Loucy (cell line): ENCODE measurements around the gene GAB1.

Source experiments
- H2AFZ ChIP-seq: fragments of 200-600 bp; sonication (generic); 2 replicates; pipeline ENCODE4 v1.6.0; 2016; ENCODE audit warnings: antibody characterized with exemption, mild to moderate bottlenecking, low read length, moderate library complexity
- H3F3A ChIP-seq: fragments of 200-600 bp; 2 replicates; pipeline ENCODE4 v1.6.0; 2016; ENCODE audit warnings: antibody characterized with exemption, low read depth, mild to moderate bottlenecking
- H3K27me3 ChIP-seq: fragments of 200-600 bp; sonication (generic); 2 replicates; pipeline ENCODE4 v1.6.1; 2014; ENCODE audit warnings: low read length, mild to moderate bottlenecking; ENCODE audit not compliant: insufficient read depth, poor library complexity, severe bottlenecking
- H3K36me3 ChIP-seq: fragments of 200-600 bp; sonication (generic); 2 replicates; pipeline ENCODE4 v1.6.1; 2016; ENCODE audit warnings: low read length; ENCODE audit not compliant: insufficient read depth
- H3K4me1 ChIP-seq: fragments of 200-600 bp; sonication (generic); 2 replicates; pipeline ENCODE4 v1.5.1; 2014; ENCODE audit warnings: low read length, mild to moderate bottlenecking; ENCODE audit not compliant: insufficient read depth, poor library complexity, severe bottlenecking
- H3K4me2 ChIP-seq: fragments of 200-600 bp; sonication (generic); 2 replicates; pipeline ENCODE4 v1.6.0; 2014; ENCODE audit warnings: antibody characterized with exemption, low read length, low read depth, mild to moderate bottlenecking; ENCODE audit not compliant: poor library complexity, severe bottlenecking
- H3K4me3 ChIP-seq: fragments of 200-600 bp; sonication (generic); 2 replicates; pipeline ENCODE4 v1.5.1; 2014; ENCODE audit warnings: low read length, mild to moderate bottlenecking, mixed read lengths; ENCODE audit not compliant: poor library complexity, severe bottlenecking
- H3K79me2 ChIP-seq: fragments of 200-600 bp; sonication (generic); 2 replicates; pipeline ENCODE4 v1.6.1; 2014; ENCODE audit warnings: low read length; ENCODE audit not compliant: insufficient read depth
- H3K9ac ChIP-seq: fragments of 200-600 bp; sonication (generic); 2 replicates; pipeline ENCODE4 v1.6.0; 2014; ENCODE audit warnings: mild to moderate bottlenecking, low read depth, low read length, moderate library complexity; ENCODE audit not compliant: poor library complexity, severe bottlenecking
- H3K9me2 ChIP-seq: fragments of 200-600 bp; sonication (generic); replicated peaks from 2 replicates; pipeline ENCODE4 v1.6.1; 2016; ENCODE audit warnings: low read depth, low read length, mixed read lengths
- H3K9me3 ChIP-seq: fragments of 200-600 bp; sonication (generic); 2 replicates; pipeline ENCODE4 v1.6.1; 2014; ENCODE audit warnings: mild to moderate bottlenecking, antibody characterized with exemption, low read length, low read depth; ENCODE audit not compliant: insufficient read depth
- H4K20me1 ChIP-seq: fragments of 200-600 bp; sonication (generic); 2 replicates; pipeline ENCODE4 v1.6.0; 2014; ENCODE audit warnings: antibody characterized with exemption, low read length, mild to moderate bottlenecking; ENCODE audit not compliant: insufficient read depth, poor library complexity, severe bottlenecking
- CTCF ChIP-seq: fragments of 200-600 bp; sonication (generic); conservative IDR thresholded peaks from 2 replicates; pipeline ENCODE4 v1.5.1; 2014; ENCODE audit warnings: mild to moderate bottlenecking, antibody characterized with exemption, low read length
- EZH2phosphoT487 ChIP-seq: fragments of 200-600 bp; IDR thresholded peaks from 2 replicates; pipeline ENCODE4 v1.6.1; 2018; ENCODE audit warnings: antibody characterized with exemption, mild to moderate bottlenecking, moderate library complexity, borderline replicate concordance

Gene GAB1

DNA sequence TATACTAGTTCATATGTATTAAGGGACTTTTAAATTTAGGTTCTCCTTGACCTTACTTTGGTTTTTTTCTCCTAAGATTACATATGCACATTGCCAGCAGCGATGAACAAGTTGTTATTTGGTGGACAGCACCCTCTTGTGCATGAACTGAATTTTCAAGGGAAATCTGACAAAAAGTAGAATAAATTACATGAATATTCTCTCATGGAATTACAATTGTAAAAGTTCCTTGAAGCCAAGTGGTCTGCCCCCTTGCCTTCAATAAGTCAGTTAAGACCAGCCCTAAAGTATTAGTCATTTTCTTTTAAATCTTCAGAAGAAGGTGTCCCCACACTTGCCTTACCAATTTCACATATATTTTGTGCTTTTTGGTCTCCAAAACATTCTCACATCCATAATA, 146.2 kb downstream of the GAB1 start:
- no peak overlapping the region for H2AFZ ChIP-seq
- H3K9me2 ChIP-seq = no peaks in the 10 kb centered on the region
- H3K9ac ChIP-seq = no peak overlapping the region
- H3K4me1 ChIP-seq = no peaks in the 10 kb centered on the region
- H3K4me2 ChIP-seq = no peak overlapping the region
- no peak for TF ChIP-seq EZH2phosphoT487
- peak; percentile 80 for TF ChIP-seq CTCF
- no peaks in the 10 kb centered on the region for H3K27me3 ChIP-seq
- no peaks in the 10 kb centered on the region for H3K9me3 ChIP-seq
- no peak overlapping the region for H3K4me3 ChIP-seq
- no peaks in the 10 kb centered on the region for H3K79me2 ChIP-seq
- no peaks in the 10 kb centered on the region for H3K36me3 ChIP-seq
- H3F3A ChIP-seq = no peaks in the 10 kb centered on the region
- H4K20me1 ChIP-seq = no peaks in the 10 kb centered on the region

DNA sequence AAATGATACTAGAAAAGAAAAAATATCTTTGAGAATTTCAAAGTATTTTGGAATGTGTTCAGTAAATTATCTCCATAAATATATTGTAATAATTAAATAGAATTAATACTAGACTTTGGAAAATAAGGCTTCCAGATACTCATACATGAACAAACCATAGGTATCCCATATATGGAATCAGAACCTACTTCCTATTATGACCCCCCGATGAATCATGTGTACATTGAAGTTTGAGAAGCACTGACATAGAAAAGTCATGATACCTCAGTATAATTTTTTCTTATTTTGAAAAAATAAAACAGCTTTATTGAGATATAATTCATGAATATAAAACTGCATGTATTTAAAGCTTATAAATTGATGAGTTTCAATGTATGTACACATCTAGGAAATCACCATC, 149.6 kb downstream of the GAB1 start:
- H3K4me3 ChIP-seq = no peak overlapping the region
- no peaks in the 10 kb centered on the region for H3K36me3 ChIP-seq
- no peaks in the 10 kb centered on the region for H3K4me1 ChIP-seq
- no peak overlapping the region for H3K9ac ChIP-seq
- no peaks in the 10 kb centered on the region for H3K27me3 ChIP-seq
- H3F3A ChIP-seq = no peaks in the 10 kb centered on the region
- no peaks in the 10 kb centered on the region for H4K20me1 ChIP-seq
- no peak overlapping the region for H3K4me2 ChIP-seq
- H3K79me2 ChIP-seq = no peaks in the 10 kb centered on the region
- H3K9me2 ChIP-seq = no peaks in the 10 kb centered on the region
- H2AFZ ChIP-seq = no peak overlapping the region
- H3K9me3 ChIP-seq = no peaks in the 10 kb centered on the region
- TF ChIP-seq EZH2phosphoT487 (no peak), CTCF (no peak)

DNA sequence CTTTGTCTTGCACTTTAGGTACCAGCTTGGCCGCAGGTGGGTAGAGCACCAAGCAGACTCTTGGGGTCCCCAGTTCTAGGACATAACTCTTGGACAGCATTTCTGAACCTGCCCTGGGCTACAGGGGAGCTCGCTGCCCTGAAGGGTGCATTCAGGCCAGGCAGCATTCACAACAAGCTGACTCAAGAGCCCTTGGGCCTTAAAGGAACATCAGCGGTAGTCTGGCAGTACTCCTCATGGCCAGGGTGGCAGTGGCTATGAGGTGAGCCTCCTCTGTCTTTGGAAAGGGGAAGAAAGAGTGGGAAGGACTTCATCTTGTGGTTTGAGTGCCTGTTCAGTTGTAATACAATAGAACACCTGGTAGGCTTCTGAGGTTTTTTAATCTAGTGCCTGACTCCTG, 152.0 kb downstream of the GAB1 start:
- TF ChIP-seq CTCF = no peak
- TF ChIP-seq EZH2phosphoT487 = no peak
- no peaks in the 10 kb centered on the region for H3K79me2 ChIP-seq
- no peaks in the 10 kb centered on the region for H3K27me3 ChIP-seq
- H4K20me1 ChIP-seq = no peaks in the 10 kb centered on the region
- H2AFZ ChIP-seq = no peak overlapping the region
- no peak overlapping the region for H3K4me2 ChIP-seq
- no peaks in the 10 kb centered on the region for H3K9me2 ChIP-seq
- no peak overlapping the region for H3K4me3 ChIP-seq
- no peaks in the 10 kb centered on the region for H3K4me1 ChIP-seq
- H3K9me3 ChIP-seq = no peaks in the 10 kb centered on the region
- no peaks in the 10 kb centered on the region for H3K36me3 ChIP-seq
- no peak overlapping the region for H3K9ac ChIP-seq
- no peaks in the 10 kb centered on the region for H3F3A ChIP-seq
